HepG2 (cell line): ENCODE measurements around the gene LAMA5. TPM values are rescaled to one million over a fixed set of nuclear protein-coding genes. Genes with fewer than 3 reads are reported as not detected.
A peak's percentile ranks its signal among the peaks of the same experiment; 100 is the strongest.

ENCODE experiments used
- DNMT1 ChIP-seq: sonication (generic); formaldehyde crosslinking; IDR thresholded peaks from 2 replicates; pipeline ENCODE4 v1.5.1; 2020; ENCODE audit warnings: mild to moderate bottlenecking, missing genetic modification reagents
- ESRRA ChIP-seq: sonication (generic); formaldehyde crosslinking; IDR thresholded peaks from 2 replicates; pipeline ENCODE4 v1.5.1; 2020; ENCODE audit warnings: mild to moderate bottlenecking, low read depth, missing genetic modification reagents
- NFKB2 ChIP-seq: sonication (generic); formaldehyde crosslinking; IDR thresholded peaks from 2 replicates; pipeline ENCODE4 v1.4.0; 2020; ENCODE audit warnings: missing genetic modification reagents, borderline replicate concordance
- RFX1 ChIP-seq: fragments of 450-650 bp; IDR thresholded peaks from 2 replicates; pipeline ENCODE4 v1.6.1; 2017
- RFXAP ChIP-seq: sonication (generic); formaldehyde crosslinking; IDR thresholded peaks from 2 replicates; pipeline ENCODE4 v1.4.0; 2020; ENCODE audit warnings: missing genetic modification reagents, borderline replicate concordance
- SNAI1 ChIP-seq: sonication (generic); formaldehyde crosslinking; IDR thresholded peaks from 2 replicates; pipeline ENCODE4 v1.5.0; 2020; ENCODE audit warnings: mild to moderate bottlenecking, missing genetic modification reagents, borderline replicate concordance
- TMF1 ChIP-seq: sonication (generic); formaldehyde crosslinking; IDR thresholded peaks from 2 replicates; pipeline ENCODE4 v1.8.1; 2022; ENCODE audit warnings: low read depth, missing genetic modification reagents
- ZNF350 ChIP-seq: sonication (generic); formaldehyde crosslinking; IDR thresholded peaks from 2 replicates; pipeline ENCODE4 v1.4.0; 2020; ENCODE audit warnings: mild to moderate bottlenecking, low read depth, missing genetic modification reagents, borderline replicate concordance
- ZNF44 ChIP-seq: sonication (generic); formaldehyde crosslinking; IDR thresholded peaks from 2 replicates; pipeline ENCODE4 v1.5.1; 2020; ENCODE audit warnings: mild to moderate bottlenecking, missing genetic modification reagents
- polyA plus RNA-seq, 8 experiments: library from polyadenylated mRNA; depleted of rRNA in 3 of 8; stranded (reverse) in 7 of 8; unstranded in 1 of 8; fragments of >200 nt; fragmentation: Illumina TruSeq in 4 of 8; extraction: Trizol in 4 of 8; gene quantifications; 2 replicates each; pipeline versions ENCODE4 v1.2.1 to v1.2.3, GENCODE V29; 2011 to 2016; ENCODE audit warnings: low read depth in 4 of 8, missing spikeins in 1 of 8, mixed read lengths in 1 of 8; ENCODE audit not compliant: insufficient read depth in 1 of 8
- total RNA-seq, 5 experiments: library from RNA; depleted of rRNA; stranded (reverse); fragments of >200 nt; fragmentation: Illumina TruSeq; extraction: Trizol; gene quantifications; 2 replicates each; pipeline ENCODE4 v1.2.3, GENCODE V29; 2016; ENCODE audit warnings: low read depth in 1 of 5
- TF ChIP-seq, protein P1 (sequence below): sonication (generic); formaldehyde crosslinking; IDR thresholded peaks from 2 replicates; pipeline ENCODE4 v1.4.0; 2020; ENCODE audit warnings: missing genetic modification reagents, borderline replicate concordance
- TF ChIP-seq, protein P2 (sequence below): sonication (generic); formaldehyde crosslinking; IDR thresholded peaks from 2 replicates; pipeline ENCODE4 v1.4.0; 2020; ENCODE audit warnings: mild to moderate bottlenecking, missing genetic modification reagents
- TF ChIP-seq, protein P3 (sequence below): sonication (generic); formaldehyde crosslinking; conservative IDR thresholded peaks from 2 replicates; pipeline ENCODE4 v1.4.0; 2020; ENCODE audit warnings: missing genetic modification reagents
- TF ChIP-seq, protein P4 (sequence below): sonication (generic); formaldehyde crosslinking; IDR thresholded peaks from 2 replicates; pipeline ENCODE4 v1.5.0; 2020; ENCODE audit warnings: mild to moderate bottlenecking, missing genetic modification reagents, borderline replicate concordance

The LAMA5 gene
- total and polyA plus RNA-seq, 2 of the 13 experiments (the other 11 are each of a cell fraction or from before 2014, with no cell fraction given) = 21.0 to 44.7 TPM

DNA sequence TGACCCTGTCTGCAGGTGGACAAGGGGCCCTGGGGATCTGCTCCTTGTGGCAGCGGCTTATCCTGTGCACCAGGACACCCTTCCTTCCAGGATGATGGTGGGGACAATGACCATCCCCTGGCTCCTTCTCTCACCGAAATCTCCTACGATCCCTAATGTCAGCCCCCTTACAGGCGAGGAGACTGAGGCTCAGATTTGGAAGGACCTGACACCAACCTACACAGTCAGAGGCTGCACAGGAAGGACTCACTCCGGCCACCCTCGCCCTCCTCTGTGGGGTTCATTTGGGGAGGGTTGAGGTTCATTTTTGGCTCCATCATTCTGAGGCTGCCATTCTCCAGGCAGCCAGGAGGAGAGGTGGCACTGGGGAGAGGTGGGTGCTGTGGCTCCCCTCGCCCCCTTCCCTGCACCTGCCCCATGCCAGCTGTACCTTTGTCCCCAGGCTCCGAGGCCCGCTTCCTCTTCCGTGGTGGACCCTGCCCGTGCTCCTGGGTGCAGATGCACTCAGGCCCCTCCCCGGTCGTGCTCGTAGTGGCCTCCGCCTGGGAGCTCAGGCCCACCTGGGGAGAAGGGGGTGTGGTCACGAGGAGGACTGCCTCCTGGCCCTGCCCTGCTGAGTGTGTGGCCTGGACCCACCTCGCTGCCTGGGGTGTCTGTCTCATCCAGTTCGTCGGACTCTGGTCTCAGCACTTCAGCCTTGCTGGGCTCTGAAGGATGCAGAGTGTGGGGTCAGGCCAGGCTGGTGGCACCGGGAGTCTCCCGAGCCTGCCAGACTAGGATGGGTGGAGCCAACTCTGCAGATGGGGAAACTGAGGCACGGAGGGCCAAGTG is 45.3 kb upstream of the LAMA5 start (continued):
- TF ChIP-seq, protein P1, sequence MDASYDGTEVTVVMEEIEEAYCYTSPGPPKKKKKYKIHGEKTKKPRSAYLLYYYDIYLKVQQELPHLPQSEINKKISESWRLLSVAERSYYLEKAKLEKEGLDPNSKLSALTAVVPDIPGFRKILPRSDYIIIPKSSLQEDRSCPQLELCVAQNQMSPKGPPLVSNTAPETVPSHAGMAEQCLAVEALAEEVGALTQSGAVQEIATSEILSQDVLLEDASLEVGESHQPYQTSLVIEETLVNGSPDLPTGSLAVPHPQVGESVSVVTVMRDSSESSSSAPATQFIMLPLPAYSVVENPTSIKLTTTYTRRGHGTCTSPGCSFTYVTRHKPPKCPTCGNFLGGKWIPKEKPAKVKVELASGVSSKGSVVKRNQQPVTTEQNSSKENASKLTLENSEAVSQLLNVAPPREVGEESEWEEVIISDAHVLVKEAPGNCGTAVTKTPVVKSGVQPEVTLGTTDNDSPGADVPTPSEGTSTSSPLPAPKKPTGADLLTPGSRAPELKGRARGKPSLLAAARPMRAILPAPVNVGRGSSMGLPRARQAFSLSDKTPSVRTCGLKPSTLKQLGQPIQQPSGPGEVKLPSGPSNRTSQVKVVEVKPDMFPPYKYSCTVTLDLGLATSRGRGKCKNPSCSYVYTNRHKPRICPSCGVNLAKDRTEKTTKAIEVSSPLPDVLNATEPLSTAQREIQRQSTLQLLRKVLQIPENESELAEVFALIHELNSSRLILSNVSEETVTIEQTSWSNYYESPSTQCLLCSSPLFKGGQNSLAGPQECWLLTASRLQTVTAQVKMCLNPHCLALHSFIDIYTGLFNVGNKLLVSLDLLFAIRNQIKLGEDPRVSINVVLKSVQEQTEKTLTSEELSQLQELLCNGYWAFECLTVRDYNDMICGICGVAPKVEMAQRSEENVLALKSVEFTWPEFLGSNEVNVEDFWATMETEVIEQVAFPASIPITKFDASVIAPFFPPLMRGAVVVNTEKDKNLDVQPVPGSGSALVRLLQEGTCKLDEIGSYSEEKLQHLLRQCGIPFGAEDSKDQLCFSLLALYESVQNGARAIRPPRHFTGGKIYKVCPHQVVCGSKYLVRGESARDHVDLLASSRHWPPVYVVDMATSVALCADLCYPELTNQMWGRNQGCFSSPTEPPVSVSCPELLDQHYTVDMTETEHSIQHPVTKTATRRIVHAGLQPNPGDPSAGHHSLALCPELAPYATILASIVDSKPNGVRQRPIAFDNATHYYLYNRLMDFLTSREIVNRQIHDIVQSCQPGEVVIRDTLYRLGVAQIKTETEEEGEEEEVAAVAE (CRISPR knock-in tag) = no peak
- TF ChIP-seq RFX1 = no peak
- TF ChIP-seq ZNF44 (CRISPR knock-in tag) = no peak
- TF ChIP-seq, protein P2, sequence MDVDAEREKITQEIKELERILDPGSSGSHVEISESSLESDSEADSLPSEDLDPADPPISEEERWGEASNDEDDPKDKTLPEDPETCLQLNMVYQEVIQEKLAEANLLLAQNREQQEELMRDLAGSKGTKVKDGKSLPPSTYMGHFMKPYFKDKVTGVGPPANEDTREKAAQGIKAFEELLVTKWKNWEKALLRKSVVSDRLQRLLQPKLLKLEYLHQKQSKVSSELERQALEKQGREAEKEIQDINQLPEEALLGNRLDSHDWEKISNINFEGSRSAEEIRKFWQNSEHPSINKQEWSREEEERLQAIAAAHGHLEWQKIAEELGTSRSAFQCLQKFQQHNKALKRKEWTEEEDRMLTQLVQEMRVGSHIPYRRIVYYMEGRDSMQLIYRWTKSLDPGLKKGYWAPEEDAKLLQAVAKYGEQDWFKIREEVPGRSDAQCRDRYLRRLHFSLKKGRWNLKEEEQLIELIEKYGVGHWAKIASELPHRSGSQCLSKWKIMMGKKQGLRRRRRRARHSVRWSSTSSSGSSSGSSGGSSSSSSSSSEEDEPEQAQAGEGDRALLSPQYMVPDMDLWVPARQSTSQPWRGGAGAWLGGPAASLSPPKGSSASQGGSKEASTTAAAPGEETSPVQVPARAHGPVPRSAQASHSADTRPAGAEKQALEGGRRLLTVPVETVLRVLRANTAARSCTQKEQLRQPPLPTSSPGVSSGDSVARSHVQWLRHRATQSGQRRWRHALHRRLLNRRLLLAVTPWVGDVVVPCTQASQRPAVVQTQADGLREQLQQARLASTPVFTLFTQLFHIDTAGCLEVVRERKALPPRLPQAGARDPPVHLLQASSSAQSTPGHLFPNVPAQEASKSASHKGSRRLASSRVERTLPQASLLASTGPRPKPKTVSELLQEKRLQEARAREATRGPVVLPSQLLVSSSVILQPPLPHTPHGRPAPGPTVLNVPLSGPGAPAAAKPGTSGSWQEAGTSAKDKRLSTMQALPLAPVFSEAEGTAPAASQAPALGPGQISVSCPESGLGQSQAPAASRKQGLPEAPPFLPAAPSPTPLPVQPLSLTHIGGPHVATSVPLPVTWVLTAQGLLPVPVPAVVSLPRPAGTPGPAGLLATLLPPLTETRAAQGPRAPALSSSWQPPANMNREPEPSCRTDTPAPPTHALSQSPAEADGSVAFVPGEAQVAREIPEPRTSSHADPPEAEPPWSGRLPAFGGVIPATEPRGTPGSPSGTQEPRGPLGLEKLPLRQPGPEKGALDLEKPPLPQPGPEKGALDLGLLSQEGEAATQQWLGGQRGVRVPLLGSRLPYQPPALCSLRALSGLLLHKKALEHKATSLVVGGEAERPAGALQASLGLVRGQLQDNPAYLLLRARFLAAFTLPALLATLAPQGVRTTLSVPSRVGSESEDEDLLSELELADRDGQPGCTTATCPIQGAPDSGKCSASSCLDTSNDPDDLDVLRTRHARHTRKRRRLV = peak; percentile 25; the same call in 1 of the 2 replicates
- 0 out of 2 replicates have a peak, but pooled peaks have one; percentile 11 for TF ChIP-seq ZNF350 (CRISPR knock-in tag)
- TF ChIP-seq, protein P3, sequence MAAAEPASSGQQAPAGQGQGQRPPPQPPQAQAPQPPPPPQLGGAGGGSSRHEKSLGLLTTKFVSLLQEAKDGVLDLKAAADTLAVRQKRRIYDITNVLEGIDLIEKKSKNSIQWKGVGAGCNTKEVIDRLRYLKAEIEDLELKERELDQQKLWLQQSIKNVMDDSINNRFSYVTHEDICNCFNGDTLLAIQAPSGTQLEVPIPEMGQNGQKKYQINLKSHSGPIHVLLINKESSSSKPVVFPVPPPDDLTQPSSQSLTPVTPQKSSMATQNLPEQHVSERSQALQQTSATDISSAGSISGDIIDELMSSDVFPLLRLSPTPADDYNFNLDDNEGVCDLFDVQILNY = 0 out of 2 replicates have a peak, but pooled peaks have one; percentile 14
- TF ChIP-seq NFKB2 = 0 out of 2 replicates have a peak, but pooled peaks have one; percentile 20
- TF ChIP-seq DNMT1 = no peak; the same call in 1 of the 2 replicates
- TF ChIP-seq, protein P4, sequence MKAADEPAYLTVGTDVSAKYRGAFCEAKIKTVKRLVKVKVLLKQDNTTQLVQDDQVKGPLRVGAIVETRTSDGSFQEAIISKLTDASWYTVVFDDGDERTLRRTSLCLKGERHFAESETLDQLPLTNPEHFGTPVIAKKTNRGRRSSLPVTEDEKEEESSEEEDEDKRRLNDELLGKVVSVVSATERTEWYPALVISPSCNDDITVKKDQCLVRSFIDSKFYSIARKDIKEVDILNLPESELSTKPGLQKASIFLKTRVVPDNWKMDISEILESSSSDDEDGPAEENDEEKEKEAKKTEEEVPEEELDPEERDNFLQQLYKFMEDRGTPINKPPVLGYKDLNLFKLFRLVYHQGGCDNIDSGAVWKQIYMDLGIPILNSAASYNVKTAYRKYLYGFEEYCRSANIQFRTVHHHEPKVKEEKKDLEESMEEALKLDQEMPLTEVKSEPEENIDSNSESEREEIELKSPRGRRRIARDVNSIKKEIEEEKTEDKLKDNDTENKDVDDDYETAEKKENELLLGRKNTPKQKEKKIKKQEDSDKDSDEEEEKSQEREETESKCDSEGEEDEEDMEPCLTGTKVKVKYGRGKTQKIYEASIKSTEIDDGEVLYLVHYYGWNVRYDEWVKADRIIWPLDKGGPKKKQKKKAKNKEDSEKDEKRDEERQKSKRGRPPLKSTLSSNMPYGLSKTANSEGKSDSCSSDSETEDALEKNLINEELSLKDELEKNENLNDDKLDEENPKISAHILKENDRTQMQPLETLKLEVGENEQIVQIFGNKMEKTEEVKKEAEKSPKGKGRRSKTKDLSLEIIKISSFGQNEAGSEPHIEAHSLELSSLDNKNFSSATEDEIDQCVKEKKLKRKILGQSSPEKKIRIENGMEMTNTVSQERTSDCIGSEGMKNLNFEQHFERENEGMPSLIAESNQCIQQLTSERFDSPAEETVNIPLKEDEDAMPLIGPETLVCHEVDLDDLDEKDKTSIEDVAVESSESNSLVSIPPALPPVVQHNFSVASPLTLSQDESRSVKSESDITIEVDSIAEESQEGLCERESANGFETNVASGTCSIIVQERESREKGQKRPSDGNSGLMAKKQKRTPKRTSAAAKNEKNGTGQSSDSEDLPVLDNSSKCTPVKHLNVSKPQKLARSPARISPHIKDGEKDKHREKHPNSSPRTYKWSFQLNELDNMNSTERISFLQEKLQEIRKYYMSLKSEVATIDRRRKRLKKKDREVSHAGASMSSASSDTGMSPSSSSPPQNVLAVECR (CRISPR knock-in tag) = peak; percentile 51
- peak; percentile 14; the same call in 1 of the 2 replicates for TF ChIP-seq RFXAP (CRISPR knock-in tag)
- TF ChIP-seq TMF1 = no peak
- peak; percentile 78; the same call in 1 of the 2 replicates for TF ChIP-seq ESRRA (CRISPR knock-in tag)
- TF ChIP-seq SNAI1 (CRISPR knock-in tag) = 0 out of 2 replicates have a peak, but pooled peaks have one; percentile 24
